Sigmoid colon (tissue), 7 donors: ENCODE measurements around the gene FBLN1. TPM values are rescaled to one million over a fixed set of nuclear protein-coding genes. Genes with fewer than 3 reads are reported as not detected.

Source experiments
- DNase-seq: peaks from one replicate; pipeline ENCODE4 v3.0.0-alpha.2; 2019
- H3K27ac ChIP-seq, 4 donors: fragments of 200-600 bp; sonication (generic); one replicate each; pipeline ENCODE4 v1.5.1; 2016 to 2019; ENCODE audit warnings: mild to moderate bottlenecking in 1 of 4
- H3K27me3 ChIP-seq, 3 donors: fragments of 200-600 bp; sonication (generic); one replicate each; pipeline ENCODE4 v1.5.1; 2019; ENCODE audit warnings: mild to moderate bottlenecking in 1 of 3
- H3K36me3 ChIP-seq, 4 donors: fragments of 200-600 bp; sonication (generic); one replicate each; pipeline ENCODE4 v1.5.1; 2016 to 2019
- H3K4me1 ChIP-seq, 4 donors: fragments of 200-600 bp; sonication (generic); one replicate each; pipeline ENCODE4 v1.5.1; 2017 to 2019
- H3K4me3 ChIP-seq, 4 donors: fragments of 200-600 bp; sonication (generic); one replicate each; pipeline ENCODE4 v1.5.1; 2017 to 2019; ENCODE audit warnings: mild to moderate bottlenecking in 2 of 4, moderate library complexity in 1 of 4
- H3K9me3 ChIP-seq, 4 donors: fragments of 200-600 bp in 3 of 4; sonication (generic) in 3 of 4; one replicate each; pipeline versions ENCODE4 v1.5.1 to v1.6.1; 2013 to 2019
- EP300 ChIP-seq, 4 donors: sonication (generic); formaldehyde crosslinking; IDR thresholded peaks; one replicate each; pipeline ENCODE4 v1.6.1; 2017; ENCODE audit warnings: antibody characterized with exemption in 4 of 4
- POLR2A ChIP-seq, 2 donors: fragments of 450-650 bp; IDR thresholded peaks; one replicate each; pipeline ENCODE4 v1.6.1; 2016; ENCODE audit warnings: antibody characterized with exemption in 2 of 2, mild to moderate bottlenecking in 2 of 2, moderate library complexity in 2 of 2
- POLR2AphosphoS5 ChIP-seq, 4 donors: sonication (generic); formaldehyde crosslinking; IDR thresholded peaks; one replicate each; pipeline ENCODE4 v1.6.1; 2017; ENCODE audit warnings: antibody characterized with exemption in 4 of 4
- WGBS, 2 donors: extraction: QIAGEN DNeasy Blood & Tissue Kit; methylation state at CpG; one replicate each; pipeline ENCODE4 v1.1.7; 2013; 5-methylcytosine and 5-hydroxymethylcytosine counted together
- intact Hi-C: fragments of 100-400 bp; cut with DNase I; formaldehyde crosslinking; loops from one replicate; pipeline ENCODE4 v1.15.1; 2023
- polyA plus RNA-seq, 3 donors: library from polyadenylated mRNA; stranded (reverse); fragments of 200-250 nt; gene quantifications; one replicate each; pipeline ENCODE4 v1.2.3, GENCODE V29; 2013
- total RNA-seq, 4 donors: library from RNA; depleted of rRNA; stranded (reverse); fragments of >200 nt; gene quantifications; one replicate each; pipeline ENCODE4 v1.1.0, GENCODE V29; 2016
- TF ChIP-seq, protein P1 (sequence below), 4 experiments: fragments of 450-650 bp in 3 of 4; fragments of 200-600 bp in 1 of 4; IDR thresholded peaks; one replicate each; pipeline ENCODE4 v1.5.1; 2016 to 2019; ENCODE audit warnings: antibody characterized with exemption in 4 of 4, mild to moderate bottlenecking in 3 of 4, moderate library complexity in 2 of 4
- donor health status: healthy with polysubstance abuse.
- donor health status: Bipolar disorder and iron deficiency.
- donor health status: healthy.

FBLN1 gene
- total and polyA plus RNA-seq, 7 donors: 9.0 to 230 (median 123) TPM

DNA sequence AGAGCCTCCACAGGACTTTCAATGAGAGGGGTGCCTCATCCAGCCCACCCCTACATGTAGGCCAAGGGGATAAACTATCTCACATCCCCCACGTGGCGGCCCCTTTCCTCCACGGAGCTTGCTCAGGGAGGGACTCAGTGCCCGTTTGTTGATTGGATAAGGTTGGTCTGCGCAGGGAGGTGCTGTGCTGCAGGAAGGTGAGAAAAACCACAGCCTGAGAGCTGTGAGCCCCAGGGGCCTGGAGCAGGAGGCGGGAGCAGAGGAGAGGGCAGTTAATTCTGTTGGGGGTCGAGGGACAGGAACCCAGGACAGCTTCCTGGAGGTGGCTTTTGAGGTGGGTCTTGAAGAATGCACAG, 137.0 kb downstream of the FBLN1 start:
- 47 to 77% methylated on average over 7 of the region's 7 CpGs for WGBS, 2 donors
- DNase-seq: no peak
- TF ChIP-seq EP300 (IDR thresholded peaks at IDR 0.05) (no peak), POLR2A (IDR thresholded peaks at IDR 0.05) (no peak), POLR2AphosphoS5 (IDR thresholded peaks at IDR 0.05) (no peak)
- TF ChIP-seq, protein P1, sequence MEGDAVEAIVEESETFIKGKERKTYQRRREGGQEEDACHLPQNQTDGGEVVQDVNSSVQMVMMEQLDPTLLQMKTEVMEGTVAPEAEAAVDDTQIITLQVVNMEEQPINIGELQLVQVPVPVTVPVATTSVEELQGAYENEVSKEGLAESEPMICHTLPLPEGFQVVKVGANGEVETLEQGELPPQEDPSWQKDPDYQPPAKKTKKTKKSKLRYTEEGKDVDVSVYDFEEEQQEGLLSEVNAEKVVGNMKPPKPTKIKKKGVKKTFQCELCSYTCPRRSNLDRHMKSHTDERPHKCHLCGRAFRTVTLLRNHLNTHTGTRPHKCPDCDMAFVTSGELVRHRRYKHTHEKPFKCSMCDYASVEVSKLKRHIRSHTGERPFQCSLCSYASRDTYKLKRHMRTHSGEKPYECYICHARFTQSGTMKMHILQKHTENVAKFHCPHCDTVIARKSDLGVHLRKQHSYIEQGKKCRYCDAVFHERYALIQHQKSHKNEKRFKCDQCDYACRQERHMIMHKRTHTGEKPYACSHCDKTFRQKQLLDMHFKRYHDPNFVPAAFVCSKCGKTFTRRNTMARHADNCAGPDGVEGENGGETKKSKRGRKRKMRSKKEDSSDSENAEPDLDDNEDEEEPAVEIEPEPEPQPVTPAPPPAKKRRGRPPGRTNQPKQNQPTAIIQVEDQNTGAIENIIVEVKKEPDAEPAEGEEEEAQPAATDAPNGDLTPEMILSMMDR (IDR thresholded peaks at IDR 0.05): no peak
- intact Hi-C loops: no loop called here
- Histone ChIP-seq H3K36me3 (no peaks in the 10 kb centered on the region), H3K27me3 (peaks cover 0 to 30% (median 11%) of the 10 kb centered on the region in 3 donors), H3K27ac (no peak overlapping the region), H3K9me3 (no peaks in the 10 kb centered on the region), H3K4me3 (no peak overlapping the region), H3K4me1 (no peaks in the 10 kb centered on the region)

DNA sequence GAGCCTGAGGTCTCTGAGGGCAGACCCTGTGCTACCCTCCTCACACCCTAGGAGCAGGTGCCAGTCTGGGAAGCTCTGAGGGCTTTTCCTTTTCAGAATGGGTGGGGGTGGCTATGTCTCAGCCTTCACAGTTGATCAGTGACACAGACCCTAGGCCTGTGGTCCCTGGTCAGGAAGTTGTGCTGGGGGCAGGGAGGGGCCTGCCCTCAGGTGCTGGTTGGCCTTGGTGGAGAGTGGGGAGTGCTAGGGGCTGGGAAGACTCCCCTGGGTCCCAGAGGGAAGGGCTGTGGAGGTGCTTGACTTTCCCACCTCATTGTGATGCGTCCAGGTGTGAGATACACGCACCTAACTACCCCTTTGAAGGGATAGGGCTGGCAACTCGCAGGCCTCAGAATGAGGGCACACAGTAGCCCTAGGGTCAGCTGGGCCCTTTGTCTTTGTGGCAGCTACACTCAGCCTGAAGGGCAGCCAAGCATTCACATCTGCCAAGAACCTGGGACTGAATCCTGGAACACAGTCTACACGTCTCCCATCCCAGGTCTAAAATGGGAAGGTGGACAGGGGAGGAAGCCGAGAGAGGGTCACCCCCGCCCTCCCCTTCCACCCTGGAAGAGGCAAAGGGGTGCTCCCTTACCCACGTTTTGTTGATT, 137.7 kb downstream of the FBLN1 start:
- no peak for TF ChIP-seq EP300 (IDR thresholded peaks at IDR 0.05)
- TF ChIP-seq, protein P1 (IDR thresholded peaks at IDR 0.05): no peak
- TF ChIP-seq POLR2AphosphoS5 (IDR thresholded peaks at IDR 0.05): no peak
- no peak for TF ChIP-seq POLR2A (IDR thresholded peaks at IDR 0.05)
- 70 to 91% methylated on average over 7 of the region's 7 CpGs for WGBS, 2 donors
- intact Hi-C loops: no loop called here
- H3K4me1 ChIP-seq: peaks cover 0 to 3% (median 1%) of the 10 kb centered on the region in 4 donors
- H3K27ac ChIP-seq: no peak overlapping the region
- H3K36me3 ChIP-seq: no peaks in the 10 kb centered on the region
- no peak for DNase-seq
- peaks cover 0 to 37% (median 14%) of the 10 kb centered on the region in 3 donors for H3K27me3 ChIP-seq
- no peak overlapping the region for H3K4me3 ChIP-seq
- no peaks in the 10 kb centered on the region for H3K9me3 ChIP-seq

DNA sequence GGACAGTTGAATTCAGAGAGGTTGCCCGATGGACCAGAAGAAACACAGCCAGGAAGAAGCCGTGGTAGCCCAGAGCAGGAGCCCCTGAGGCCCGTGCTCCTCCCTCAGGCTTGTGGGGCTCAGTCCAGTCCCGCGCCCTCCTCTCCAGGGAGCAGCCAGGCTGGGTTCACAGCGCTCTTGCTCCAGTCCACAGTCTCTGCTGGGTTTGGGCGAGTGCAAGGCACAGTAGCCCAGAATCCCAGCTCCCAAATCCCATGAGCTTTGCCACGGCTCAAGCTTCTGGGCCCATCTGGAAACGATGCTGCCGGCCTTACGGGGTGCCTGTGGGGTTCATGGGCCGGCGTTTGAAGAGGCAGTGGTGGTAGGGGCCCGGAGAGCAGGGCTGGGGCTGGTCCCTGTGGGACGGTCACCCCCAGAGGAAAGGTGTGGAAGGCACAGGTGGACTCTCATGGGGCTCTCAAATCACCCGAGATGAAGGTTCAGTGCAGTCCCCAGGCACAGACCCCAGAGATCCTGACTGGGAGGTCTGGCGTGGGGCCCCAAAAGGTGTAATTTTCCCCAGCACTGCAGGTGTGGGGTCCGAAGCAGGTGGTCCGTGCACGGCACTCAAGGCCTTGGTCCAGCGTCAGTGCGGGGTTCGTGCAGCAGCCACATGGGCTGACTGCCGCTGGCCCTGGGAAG, 138.4 kb downstream of the FBLN1 start:
- intact Hi-C loops: no loop called here
- WGBS, 2 donors: 92 to 93% methylated on average over 24 of the region's 24 CpGs
- Histone ChIP-seq H3K36me3 (no peaks in the 10 kb centered on the region), H3K4me1 (peaks cover 0 to 9% (median 4%) of the 10 kb centered on the region in 4 donors), H3K27me3 (peaks cover 0 to 41% (median 14%) of the 10 kb centered on the region in 3 donors), H3K9me3 (no peaks in the 10 kb centered on the region), H3K4me3 (no peak overlapping the region), H3K27ac (no peak overlapping the region)
- no peak for TF ChIP-seq POLR2AphosphoS5 (IDR thresholded peaks at IDR 0.05)
- DNase-seq: no peak

DNA sequence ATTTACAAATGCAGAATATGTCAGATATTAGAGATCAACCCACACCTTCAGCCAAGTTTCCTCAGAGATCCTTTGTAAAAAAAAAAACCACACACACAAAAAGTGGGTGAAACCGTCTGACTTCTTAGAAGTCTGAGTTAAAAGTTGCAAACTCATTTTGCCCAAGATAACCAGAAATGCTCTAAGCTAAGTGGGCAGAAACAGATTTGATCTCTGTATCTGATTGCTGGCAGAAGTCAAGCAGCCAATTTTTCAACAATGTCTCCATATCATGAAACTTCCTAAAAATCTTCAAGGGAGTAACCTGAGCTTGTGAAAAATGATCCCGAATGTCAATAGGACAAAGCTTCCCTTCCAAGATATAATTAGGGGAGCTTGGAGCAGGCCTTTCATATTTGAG, 140.3 kb downstream of the FBLN1 start:
- TF ChIP-seq, protein P1 (IDR thresholded peaks at IDR 0.05): no peak
- no peak for TF ChIP-seq POLR2A (IDR thresholded peaks at IDR 0.05)
- no peak for TF ChIP-seq POLR2AphosphoS5 (IDR thresholded peaks at IDR 0.05)
- TF ChIP-seq EP300 (IDR thresholded peaks at IDR 0.05): no peak
- no peak overlapping the region for H3K27ac ChIP-seq
- H3K9me3 ChIP-seq: no peaks in the 10 kb centered on the region
- no peak overlapping the region for H3K4me3 ChIP-seq
- H3K36me3 ChIP-seq: no peaks in the 10 kb centered on the region
- 41 to 58% methylated on average over 2 of the region's 2 CpGs for WGBS, 2 donors
- no peak for DNase-seq
- intact Hi-C loops: no loop called here
- H3K4me1 ChIP-seq: peaks cover 0 to 9% (median 4%) of the 10 kb centered on the region in 4 donors
- H3K27me3 ChIP-seq: peaks cover 0 to 44% (median 14%) of the 10 kb centered on the region in 3 donors

DNA sequence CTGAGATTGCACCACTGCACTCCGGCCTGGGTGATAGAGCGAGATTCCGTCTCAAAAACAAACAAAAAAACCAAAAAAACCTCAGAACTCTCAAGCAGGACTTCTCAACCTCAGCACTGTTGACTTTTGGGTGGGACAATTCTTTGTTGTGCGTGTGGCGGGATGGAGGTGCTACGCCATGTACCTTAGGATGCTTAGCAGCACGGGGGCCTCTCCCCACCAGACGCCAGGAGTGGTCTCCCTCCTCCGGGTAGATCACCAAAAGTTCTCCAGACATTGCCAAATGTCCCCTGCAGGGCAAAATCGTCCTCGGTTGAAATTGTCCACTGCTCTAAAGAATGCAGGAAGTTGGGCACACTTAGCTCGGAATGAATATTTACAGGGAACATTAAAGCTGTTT, 142.0 kb downstream of the FBLN1 start:
- TF ChIP-seq, protein P1 (IDR thresholded peaks at IDR 0.05): no peak
- TF ChIP-seq POLR2A (IDR thresholded peaks at IDR 0.05) (no peak), EP300 (IDR thresholded peaks at IDR 0.05) (no peak), POLR2AphosphoS5 (IDR thresholded peaks at IDR 0.05) (no peak)
- WGBS, 2 donors: 72 to 86% methylated on average over 12 of the region's 12 CpGs
- Histone ChIP-seq H3K9me3 (no peaks in the 10 kb centered on the region), H3K4me1 (peaks cover 0 to 9% (median 4%) of the 10 kb centered on the region in 4 donors), H3K36me3 (no peaks in the 10 kb centered on the region), H3K27me3 (peaks cover 0 to 36% (median 14%) of the 10 kb centered on the region in 3 donors), H3K4me3 (no peak overlapping the region), H3K27ac (no peak overlapping the region)
- intact Hi-C loops: loop anchor here (2.0 to 5.0 kb wide), 3 partner anchors 66 to 223 kb away; no protein-coding TSS in a partner anchor
- DNase-seq: no peak
